Measurements from ENCODE around the gene PPP3CA. TPM values are rescaled to one million over a fixed set of nuclear protein-coding genes. Genes with fewer than 3 reads are reported as not detected.
"Not testable (repeated sequence)": the region's sequence is repeated elsewhere in the genome, so short reads cannot be mapped to it uniquely, and the experiment has no call there.

Gene PPP3CA
- total and polyA plus RNA-seq, 7 donors, result 11.8 to 47.7 (median 26.2) TPM

DNA sequence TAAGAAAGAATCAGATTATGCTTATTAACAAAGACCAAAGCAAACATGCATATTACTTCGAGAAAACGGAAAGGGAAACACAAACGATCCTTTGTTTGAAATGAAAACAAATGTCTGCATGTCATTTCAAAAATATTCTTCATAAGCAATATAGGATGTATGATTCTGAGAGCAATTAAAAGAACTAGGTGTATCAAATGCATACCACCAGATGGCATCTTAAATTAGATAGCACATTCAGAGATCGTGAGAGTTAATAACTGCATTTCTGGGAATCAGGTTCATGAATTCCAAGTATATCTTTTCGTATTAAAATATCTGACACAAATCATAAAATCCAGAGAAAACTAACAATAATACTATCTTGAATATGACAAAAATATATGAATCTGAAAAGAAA is 159.5 kb downstream of the PPP3CA start:
- peaks cover 0 to 48% (median 31%) of the 10 kb centered on the region in 4 donors for H3K4me1 ChIP-seq
- no peak for TF ChIP-seq POLR2AphosphoS5 (IDR thresholded peaks at IDR 0.05)
- intact Hi-C loops (cut with DNase I), result no loop called here
- H3K36me3 ChIP-seq, result no peaks in the 10 kb centered on the region
- no peak for DNase-seq
- H3K27me3 ChIP-seq, result no peaks in the 10 kb centered on the region
- no peak overlapping the region for H3K4me3 ChIP-seq
- WGBS, 2 donors, result 23 to 40% methylated on average over 5 of the region's 5 CpGs
- no peak overlapping the region for H3K27ac ChIP-seq
- no peaks in the 10 kb centered on the region for H3K9me3 ChIP-seq

DNA sequence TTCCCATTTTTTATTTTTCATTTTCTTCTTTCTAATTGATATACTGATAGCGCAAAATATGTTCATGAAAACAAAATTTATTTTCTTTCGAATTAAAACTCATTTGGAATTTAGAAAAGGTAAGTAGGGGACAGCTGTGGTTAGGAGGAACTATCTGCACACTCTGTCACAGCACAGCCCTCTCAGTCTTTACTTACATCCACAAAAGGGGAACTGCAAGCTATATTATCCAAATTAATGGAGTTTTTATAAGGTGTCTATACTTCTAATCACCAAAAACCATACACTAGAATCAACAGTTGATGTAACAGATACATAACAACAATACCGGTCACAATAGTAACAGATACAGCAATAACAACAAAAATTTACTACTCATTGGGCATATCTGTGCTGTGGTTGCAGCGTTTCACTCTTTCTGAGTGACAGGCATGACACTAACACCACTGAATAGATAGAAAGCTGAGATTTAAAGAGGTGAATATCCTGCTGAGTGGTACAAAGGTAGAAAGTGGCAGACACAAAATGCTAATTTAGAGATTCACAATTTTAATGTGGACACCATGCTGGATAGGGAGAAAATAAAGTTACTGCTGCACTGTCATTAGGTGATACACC is 160.7 kb downstream of the PPP3CA start:
- 90% methylated on average over 4 of the region's 4 CpGs for WGBS, 2 donors
- peaks cover 0 to 37% (median 24%) of the 10 kb centered on the region in 4 donors for H3K4me1 ChIP-seq

DNA sequence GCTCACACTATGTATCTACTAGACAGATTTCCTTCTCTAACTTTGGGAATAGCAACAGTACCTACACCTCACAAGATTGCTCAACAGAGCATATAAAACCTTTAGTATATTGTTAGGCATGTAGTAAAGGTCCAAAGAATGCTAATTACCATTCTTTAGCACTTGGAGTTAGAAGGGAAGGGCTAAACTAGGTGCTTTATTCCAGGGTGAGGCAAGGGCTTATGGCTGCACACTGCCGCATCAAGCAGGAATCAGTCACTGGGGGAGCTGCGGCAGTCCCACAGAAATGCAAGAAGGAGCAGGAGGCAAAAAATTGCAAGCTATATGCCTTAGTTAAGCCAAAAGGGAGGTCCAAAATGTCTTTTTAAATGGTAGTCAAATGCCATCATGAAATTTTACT is 162.7 kb downstream of the PPP3CA start:
- TF ChIP-seq, protein P1, sequence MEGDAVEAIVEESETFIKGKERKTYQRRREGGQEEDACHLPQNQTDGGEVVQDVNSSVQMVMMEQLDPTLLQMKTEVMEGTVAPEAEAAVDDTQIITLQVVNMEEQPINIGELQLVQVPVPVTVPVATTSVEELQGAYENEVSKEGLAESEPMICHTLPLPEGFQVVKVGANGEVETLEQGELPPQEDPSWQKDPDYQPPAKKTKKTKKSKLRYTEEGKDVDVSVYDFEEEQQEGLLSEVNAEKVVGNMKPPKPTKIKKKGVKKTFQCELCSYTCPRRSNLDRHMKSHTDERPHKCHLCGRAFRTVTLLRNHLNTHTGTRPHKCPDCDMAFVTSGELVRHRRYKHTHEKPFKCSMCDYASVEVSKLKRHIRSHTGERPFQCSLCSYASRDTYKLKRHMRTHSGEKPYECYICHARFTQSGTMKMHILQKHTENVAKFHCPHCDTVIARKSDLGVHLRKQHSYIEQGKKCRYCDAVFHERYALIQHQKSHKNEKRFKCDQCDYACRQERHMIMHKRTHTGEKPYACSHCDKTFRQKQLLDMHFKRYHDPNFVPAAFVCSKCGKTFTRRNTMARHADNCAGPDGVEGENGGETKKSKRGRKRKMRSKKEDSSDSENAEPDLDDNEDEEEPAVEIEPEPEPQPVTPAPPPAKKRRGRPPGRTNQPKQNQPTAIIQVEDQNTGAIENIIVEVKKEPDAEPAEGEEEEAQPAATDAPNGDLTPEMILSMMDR (IDR thresholded peaks at IDR 0.05), result no peak
- no peak for TF ChIP-seq EP300 (IDR thresholded peaks at IDR 0.05)
- H3K4me1 ChIP-seq, result peaks cover 0 to 17% (median 7%) of the 10 kb centered on the region in 4 donors
- 16 to 73% methylated on average over 2 of the region's 2 CpGs for WGBS, 2 donors
- no peak overlapping the region for H3K4me3 ChIP-seq
- H3K9me3 ChIP-seq, result no peaks in the 10 kb centered on the region
- intact Hi-C loops (cut with DNase I), result no loop called here
- no peak for DNase-seq
- no peak overlapping the region for H3K27ac ChIP-seq
- H3K27me3 ChIP-seq, result no peaks in the 10 kb centered on the region
- no peaks in the 10 kb centered on the region for H3K36me3 ChIP-seq

More for the DNA sequence above, 160.7 kb downstream of the PPP3CA start:
- no peak for DNase-seq
- Histone ChIP-seq H3K36me3 (no peaks in the 10 kb centered on the region), H3K9me3 (no peaks in the 10 kb centered on the region), H3K27ac (no peak overlapping the region), H3K4me3 (no peak overlapping the region), H3K27me3 (no peaks in the 10 kb centered on the region)
- no peak for TF ChIP-seq POLR2A (IDR thresholded peaks at IDR 0.05)
- no peak for TF ChIP-seq POLR2AphosphoS5 (IDR thresholded peaks at IDR 0.05)
- no peak for TF ChIP-seq EP300 (IDR thresholded peaks at IDR 0.05)
- TF ChIP-seq, protein P1 (IDR thresholded peaks at IDR 0.05), result no peak
- intact Hi-C loops (cut with DNase I), result no loop called here

DNA sequence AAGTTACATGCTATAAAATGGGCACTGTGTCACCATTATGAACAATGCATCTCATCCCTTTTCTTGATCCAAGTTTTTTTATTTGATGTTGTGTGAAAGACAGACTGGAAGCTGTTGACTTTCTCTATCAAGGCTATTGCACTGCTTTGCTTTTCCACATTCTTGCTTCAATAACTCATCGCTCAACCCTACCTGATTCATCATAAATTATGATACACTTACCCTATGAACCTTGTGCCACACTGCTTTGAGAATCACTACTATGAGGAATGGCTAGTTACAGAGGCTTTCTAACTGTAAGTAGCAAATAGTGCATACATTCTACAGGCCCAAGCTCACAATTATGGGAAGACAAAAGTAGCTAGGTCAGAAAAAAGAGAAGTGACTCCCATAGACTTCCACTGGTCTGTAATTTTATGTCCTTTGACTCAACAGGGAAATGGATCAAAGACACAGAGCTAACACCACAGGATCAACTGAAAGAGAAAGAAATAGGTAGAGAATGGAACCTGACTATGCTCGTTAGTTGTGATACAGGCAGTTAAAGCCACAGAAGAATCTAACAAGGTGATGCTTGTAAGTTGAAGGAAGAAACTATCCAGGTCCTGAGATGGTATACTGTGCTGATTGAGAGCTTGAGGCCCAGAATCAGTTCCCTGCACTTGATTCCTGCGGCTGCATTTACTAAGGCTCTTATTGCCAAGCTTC is 163.5 kb downstream of the PPP3CA start:
- Histone ChIP-seq H3K27ac (no peak overlapping the region), H3K4me3 (no peak overlapping the region), H3K4me1 (peaks cover 0 to 16% (median 7%) of the 10 kb centered on the region in 4 donors), H3K36me3 (no peaks in the 10 kb centered on the region), H3K9me3 (no peaks in the 10 kb centered on the region), H3K27me3 (no peaks in the 10 kb centered on the region)
- TF ChIP-seq POLR2A (IDR thresholded peaks at IDR 0.05) (no peak), EP300 (IDR thresholded peaks at IDR 0.05) (no peak), POLR2AphosphoS5 (IDR thresholded peaks at IDR 0.05) (no peak)
- TF ChIP-seq, protein P1 (IDR thresholded peaks at IDR 0.05), result no peak
- intact Hi-C loops (cut with DNase I), result no loop called here
- WGBS, 2 donors, result 57 to 81% methylated on average over 3 of the region's 3 CpGs
- no peak for DNase-seq

DNA sequence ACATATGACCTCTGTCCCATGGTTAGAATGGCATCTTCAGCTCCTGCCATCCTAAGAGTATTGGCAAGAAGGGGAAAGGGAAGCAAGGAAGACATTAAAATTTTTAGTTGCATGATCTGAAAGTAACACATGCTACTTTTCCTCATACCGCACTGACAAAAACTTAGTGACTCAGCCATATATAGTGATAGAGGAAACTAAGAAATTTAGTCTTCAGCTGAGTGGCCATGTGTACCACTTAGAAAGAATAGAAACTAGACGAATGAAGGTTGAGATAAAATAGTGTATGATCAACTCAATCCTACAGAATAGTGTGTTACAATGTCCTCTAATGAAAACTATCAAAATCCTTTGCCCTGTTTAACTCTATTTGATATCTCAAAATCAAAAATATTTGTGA is 164.1 kb downstream of the PPP3CA start:
- Histone ChIP-seq H3K36me3 (no peaks in the 10 kb centered on the region), H3K4me1 (peaks cover 0 to 16% (median 7%) of the 10 kb centered on the region in 4 donors), H3K9me3 (no peaks in the 10 kb centered on the region), H3K27ac (no peak overlapping the region), H3K4me3 (no peak overlapping the region), H3K27me3 (no peaks in the 10 kb centered on the region)
- intact Hi-C loops (cut with DNase I), result no loop called here
- 72 to 92% methylated on average over 2 of the region's 2 CpGs for WGBS, 2 donors
- DNase-seq, result no peak
- TF ChIP-seq EP300 (IDR thresholded peaks at IDR 0.05) (no peak), POLR2AphosphoS5 (IDR thresholded peaks at IDR 0.05) (no peak), POLR2A (IDR thresholded peaks at IDR 0.05) (no peak)
- TF ChIP-seq, protein P1 (IDR thresholded peaks at IDR 0.05), result no peak

DNA sequence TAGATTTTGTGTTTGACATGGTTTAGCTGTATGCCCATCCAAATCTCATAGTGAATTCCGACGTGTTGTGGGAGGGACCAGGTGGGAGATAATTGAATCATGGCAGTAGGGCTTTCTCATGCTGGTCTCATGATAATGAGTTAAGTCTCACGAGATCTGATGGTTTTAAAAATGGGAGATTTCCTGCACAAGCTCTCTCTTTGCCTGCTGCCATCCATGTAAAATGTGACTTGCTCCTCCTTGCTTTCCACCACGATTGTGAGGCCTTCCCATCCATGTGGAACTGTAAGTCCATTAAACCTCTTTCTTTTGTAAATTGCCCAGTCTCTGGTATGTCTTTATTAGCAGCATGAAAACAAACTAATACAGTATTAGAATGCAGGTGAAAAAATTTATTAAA is 164.6 kb downstream of the PPP3CA start:
- H3K4me1 ChIP-seq, result peaks cover 0 to 16% (median 7%) of the 10 kb centered on the region in 4 donors
- H3K27ac ChIP-seq; H3K4me3 ChIP-seq; H3K9me3 ChIP-seq; H3K36me3 ChIP-seq; DNase-seq; H3K27me3 ChIP-seq; intact Hi-C loops (cut with DNase I): not testable (repeated sequence)
- WGBS, 2 donors, result 96 to 98% methylated on average over 4 of the region's 4 CpGs
